Upper lobe of right lung (tissue), 1 donor: Measurements from ENCODE around the gene THAP12. TPM values are rescaled to one million over a fixed set of nuclear protein-coding genes. Genes with fewer than 3 reads are reported as not detected.

ENCODE experiments used
- ATAC-seq: fragments of 200-7000 bp; cut with Tn5 transposase; one replicate; pipeline ENCODE4 v1.9.1; 2020; ENCODE audit warnings: mild to moderate bottlenecking, moderate library complexity
- DNase-seq: peaks from one replicate; pipeline ENCODE4 v3.0.0-alpha.2; 2020
- H3K27ac ChIP-seq: fragments of 200-600 bp; one replicate; pipeline ENCODE4 v1.8.0; 2022
- H3K27me3 ChIP-seq: fragments of 200-600 bp; one replicate; pipeline ENCODE4 v1.8.0; 2022; ENCODE audit warnings: mild to moderate bottlenecking
- H3K36me3 ChIP-seq: fragments of 200-600 bp; one replicate; pipeline ENCODE4 v1.8.0; 2022
- H3K4me1 ChIP-seq: fragments of 200-600 bp; one replicate; pipeline ENCODE4 v1.8.0; 2022
- H3K4me3 ChIP-seq: fragments of 200-600 bp; one replicate; pipeline ENCODE4 v1.8.0; 2022; ENCODE audit warnings: mild to moderate bottlenecking
- H3K9me3 ChIP-seq: fragments of 200-600 bp; one replicate; pipeline ENCODE4 v1.8.0; 2022
- intact Hi-C: fragments of 100-400 bp; cut with DNase I; formaldehyde crosslinking; loops from one replicate; pipeline ENCODE4 v1.11.0; 2022
- long read RNA-seq: library from polyadenylated mRNA; unstranded; transcript quantifications from one replicate; pipeline ENCODE4 v2.0.0, GENCODE V29; 2021
- total RNA-seq: library from RNA; stranded (reverse); fragmentation: NEBNext Ultra II Directional; extraction: Animal tissue kit (Norgen Biotek cat#: 25700); gene quantifications from one replicate; pipeline ENCODE4 v1.2.1, GENCODE V29; 2021
- TF ChIP-seq, protein P1 (sequence below): fragments of 200-600 bp; IDR thresholded peaks from one replicate; pipeline ENCODE4 v1.8.0; 2022; ENCODE audit warnings: antibody characterized with exemption
- donor health status: DM: no; HTN: yes; CAD: no; lungs with severe emphysema.

Gene THAP12
- 36.8 TPM for total RNA-seq
- long read RNA-seq, transcript THAP12-203 (6 exons, 882 nt): minor isoform, 19 of 126 reads
- long read RNA-seq, transcript THAP12-201 (5 exons, 3,300 nt): major isoform, 89 of 126 reads
- long read RNA-seq, partial matches to known transcripts: 1 of 126 reads
- long read RNA-seq, other reads (novel, unspliced or antisense): 17 of 126 reads

- H3K9me3 ChIP-seq: no peaks in the 10 kb centered on the region
- no peaks in the 10 kb centered on the region for H3K36me3 ChIP-seq
- intact Hi-C loops: no loop called here
- peak; percentile 99 for DNase-seq
- peak within 1 kb of the TSS; percentile 84 for H3K27ac ChIP-seq
- H3K4me1 ChIP-seq: peaks cover 30% of the 10 kb centered on the region
- peak; percentile 99 for ATAC-seq
- TF ChIP-seq, protein P1, sequence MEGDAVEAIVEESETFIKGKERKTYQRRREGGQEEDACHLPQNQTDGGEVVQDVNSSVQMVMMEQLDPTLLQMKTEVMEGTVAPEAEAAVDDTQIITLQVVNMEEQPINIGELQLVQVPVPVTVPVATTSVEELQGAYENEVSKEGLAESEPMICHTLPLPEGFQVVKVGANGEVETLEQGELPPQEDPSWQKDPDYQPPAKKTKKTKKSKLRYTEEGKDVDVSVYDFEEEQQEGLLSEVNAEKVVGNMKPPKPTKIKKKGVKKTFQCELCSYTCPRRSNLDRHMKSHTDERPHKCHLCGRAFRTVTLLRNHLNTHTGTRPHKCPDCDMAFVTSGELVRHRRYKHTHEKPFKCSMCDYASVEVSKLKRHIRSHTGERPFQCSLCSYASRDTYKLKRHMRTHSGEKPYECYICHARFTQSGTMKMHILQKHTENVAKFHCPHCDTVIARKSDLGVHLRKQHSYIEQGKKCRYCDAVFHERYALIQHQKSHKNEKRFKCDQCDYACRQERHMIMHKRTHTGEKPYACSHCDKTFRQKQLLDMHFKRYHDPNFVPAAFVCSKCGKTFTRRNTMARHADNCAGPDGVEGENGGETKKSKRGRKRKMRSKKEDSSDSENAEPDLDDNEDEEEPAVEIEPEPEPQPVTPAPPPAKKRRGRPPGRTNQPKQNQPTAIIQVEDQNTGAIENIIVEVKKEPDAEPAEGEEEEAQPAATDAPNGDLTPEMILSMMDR: peak; percentile 37
- peak within 1 kb of the TSS; percentile 92 for H3K4me3 ChIP-seq
- no peaks in the 10 kb centered on the region for H3K27me3 ChIP-seq
These were observed at the start of gene THAP12, which contains the start of gene GVQW3 for GRCh38 chr11:76380977-76381719. Gene THAP12, minus strand, starts transcription at chr11:76381132. Its CDS starts 296 bp downstream, at chr11:76380836. Gene GVQW3, plus strand, starts transcription at chr11:76381323. Its CDS starts 506 bp downstream, at chr11:76381829.

DNA sequence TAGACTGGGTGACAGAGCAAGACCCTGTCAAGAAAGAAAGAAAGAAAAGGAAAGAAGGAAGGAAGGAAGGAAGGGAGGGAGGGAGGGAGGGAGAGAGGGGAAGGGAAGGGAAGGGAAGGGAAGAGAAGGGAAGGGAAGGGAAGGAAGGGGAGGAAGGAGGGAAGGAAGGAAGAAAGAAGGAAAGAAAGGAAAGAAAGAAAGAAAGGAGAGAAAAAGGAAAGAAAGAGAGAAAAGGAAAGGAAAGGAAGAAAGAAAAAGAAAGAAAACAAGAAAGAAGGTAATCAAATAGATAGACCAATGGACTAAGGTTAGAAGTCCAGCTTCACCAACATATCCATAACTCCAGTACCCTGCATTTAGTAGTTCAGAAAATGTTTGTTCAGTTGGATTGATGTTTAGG is 45.7 kb upstream of the THAP12 start:
- intact Hi-C loops: no loop called here
- ATAC-seq: no peak
- Histone ChIP-seq H3K27me3 (no peaks in the 10 kb centered on the region), H3K27ac (no peak overlapping the region), H3K9me3 (no peaks in the 10 kb centered on the region), H3K4me1 (no peaks in the 10 kb centered on the region), H3K36me3 (no peaks in the 10 kb centered on the region), H3K4me3 (no peak overlapping the region)
- TF ChIP-seq, protein P1: no peak
- no peak for DNase-seq

DNA sequence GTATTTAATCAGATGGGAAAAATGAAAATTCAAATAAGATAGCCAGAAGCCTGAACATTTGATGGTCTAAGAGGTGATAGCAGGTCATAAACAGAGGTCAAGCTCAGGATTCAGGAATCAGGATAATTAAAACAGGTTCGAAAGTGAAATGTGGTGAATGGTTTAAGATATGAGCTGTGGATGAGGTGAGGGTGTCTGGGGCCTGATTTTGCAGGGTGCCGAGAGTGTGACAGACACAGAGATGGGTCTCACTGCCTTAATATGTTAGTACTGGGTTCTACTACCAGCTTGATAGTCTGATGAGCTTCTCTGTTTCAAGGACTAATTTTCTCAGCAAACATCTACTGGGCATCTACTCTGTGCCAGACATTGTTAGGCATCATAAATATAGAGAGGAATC is 44.0 kb upstream of the THAP12 start:
- Histone ChIP-seq H3K36me3 (no peaks in the 10 kb centered on the region), H3K27ac (no peak overlapping the region), H3K4me1 (no peaks in the 10 kb centered on the region), H3K27me3 (no peaks in the 10 kb centered on the region), H3K4me3 (no peak overlapping the region), H3K9me3 (no peaks in the 10 kb centered on the region)
- no peak for DNase-seq
- ATAC-seq: no peak
- intact Hi-C loops: no loop called here
- TF ChIP-seq, protein P1: no peak

DNA sequence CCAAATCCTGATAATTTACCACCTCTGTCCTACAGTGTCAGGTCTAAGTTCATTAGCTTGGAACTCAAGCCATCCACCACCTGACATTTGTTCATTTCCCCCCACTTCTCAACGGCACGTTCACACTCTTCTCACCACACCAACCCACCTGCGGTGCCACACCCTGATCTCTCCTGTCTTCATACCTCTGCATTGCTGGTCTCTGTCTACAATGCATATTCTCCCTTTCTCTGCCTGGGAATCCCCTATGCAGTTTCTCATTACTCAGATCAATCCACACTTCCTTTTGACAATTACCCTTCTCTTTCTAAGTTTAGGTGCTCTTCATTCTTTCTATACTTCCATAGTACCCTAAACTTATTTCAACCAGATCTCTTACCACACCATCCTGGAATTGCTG is 43.4 kb upstream of the THAP12 start:
- Histone ChIP-seq H3K4me3 (no peak overlapping the region), H3K36me3 (no peaks in the 10 kb centered on the region), H3K4me1 (no peaks in the 10 kb centered on the region), H3K27ac (no peak overlapping the region), H3K9me3 (no peaks in the 10 kb centered on the region), H3K27me3 (no peaks in the 10 kb centered on the region)
- TF ChIP-seq, protein P1: no peak
- ATAC-seq (no peak), DNase-seq (no peak)
- intact Hi-C loops: no loop called here

GRCh38 chr11:76419896-76420295 is 39.0 kb upstream of the THAP12 start:
- DNase-seq: no peak
- H3K36me3 ChIP-seq: no peaks in the 10 kb centered on the region

More at GRCh38 chr11:76419896-76420295, 39.0 kb upstream of the THAP12 start:
- Histone ChIP-seq H3K4me1 (no peaks in the 10 kb centered on the region), H3K27ac (no peak overlapping the region), H3K9me3 (no peaks in the 10 kb centered on the region), H3K27me3 (no peaks in the 10 kb centered on the region), H3K4me3 (no peak overlapping the region)
- peak; percentile 62 for ATAC-seq
- TF ChIP-seq, protein P1: peak; percentile 38
- intact Hi-C loops: no loop called here
